ENCODE measurements around the gene NELL2. TPM values are rescaled to one million over a fixed set of nuclear protein-coding genes. Genes with fewer than 3 reads are reported as not detected.
A peak's percentile ranks its signal among the peaks of the same experiment; 100 is the strongest.

NELL2 gene
- total RNA-seq, 2 experiments from 2014 or later: 0.95 to 1.8 TPM

DNA sequence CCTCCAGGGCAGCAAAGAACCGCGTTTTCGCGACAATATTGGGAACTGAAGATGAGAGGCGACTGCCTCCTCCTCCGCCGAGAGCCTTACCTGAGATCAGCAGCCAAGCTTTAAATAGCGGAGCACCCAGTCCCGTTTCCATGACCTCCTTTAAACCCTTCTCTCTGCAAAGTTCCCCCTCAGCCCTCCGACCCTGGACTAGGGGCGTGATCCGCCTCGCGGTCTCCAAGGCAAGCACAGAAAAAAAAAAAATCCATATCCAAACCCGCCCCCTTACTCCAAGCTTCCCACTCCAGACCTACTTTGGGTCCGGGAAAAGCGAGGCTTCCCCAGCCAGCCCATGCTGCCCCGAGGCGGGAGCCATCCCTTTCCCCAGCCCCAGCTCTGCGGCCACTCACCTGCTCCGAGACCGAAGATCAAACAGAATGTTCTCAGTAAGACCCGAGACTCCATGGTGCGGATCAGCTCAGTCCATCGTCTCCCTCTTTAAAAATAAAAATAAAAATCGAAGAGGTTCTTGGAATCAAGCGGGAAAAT lies 630 bp downstream of the NELL2 start:
- ChIA-PET POLR2A (interaction anchor here (0.6 to 2.7 kb wide), 6 partner anchors 18 to 748 kb away, joined by 3 to 7 read pairs (median 3); no protein-coding TSS in a partner anchor), CTCF (ENCODE audit: unreplicated experiment) (interaction anchor here (0.5 to 1.0 kb wide), 2 partner anchors 63 to 168 kb away, joined by 3 read pairs; no protein-coding TSS in a partner anchor)
- H3K4me2 ChIP-seq (ENCODE audit: low read length): peak overlapping the region; percentile 83
- no peaks in the 10 kb centered on the region for H3K9me3 ChIP-seq (ENCODE audit: low read length)
- H2AFZ ChIP-seq (ENCODE audit: low read length): peak overlapping the region; percentile 91
- BruUV-seq (replicated peaks): no TSS peak
- intact Hi-C loops (cut with micrococcal nuclease; ENCODE audit: unreplicated experiment): loop anchor here (5.0 kb wide), 1 partner anchor 63 kb away; no protein-coding TSS in a partner anchor
- H3K36me3 ChIP-seq (ENCODE audit: insufficient read depth, low read length): no peaks in the 10 kb centered on the region
- peak; percentile 4 for DNase-seq (ENCODE audit: low spot score)
- H3K9me2 ChIP-seq (ENCODE audit: insufficient read depth, low read length): no peaks in the 10 kb centered on the region
- H4K20me1 ChIP-seq (ENCODE audit: insufficient read depth, low read length): no peaks in the 10 kb centered on the region
- H3K79me2 ChIP-seq (ENCODE audit: insufficient read depth, low read depth, low read length): no peaks in the 10 kb centered on the region
- TF ChIP-seq, protein P1, sequence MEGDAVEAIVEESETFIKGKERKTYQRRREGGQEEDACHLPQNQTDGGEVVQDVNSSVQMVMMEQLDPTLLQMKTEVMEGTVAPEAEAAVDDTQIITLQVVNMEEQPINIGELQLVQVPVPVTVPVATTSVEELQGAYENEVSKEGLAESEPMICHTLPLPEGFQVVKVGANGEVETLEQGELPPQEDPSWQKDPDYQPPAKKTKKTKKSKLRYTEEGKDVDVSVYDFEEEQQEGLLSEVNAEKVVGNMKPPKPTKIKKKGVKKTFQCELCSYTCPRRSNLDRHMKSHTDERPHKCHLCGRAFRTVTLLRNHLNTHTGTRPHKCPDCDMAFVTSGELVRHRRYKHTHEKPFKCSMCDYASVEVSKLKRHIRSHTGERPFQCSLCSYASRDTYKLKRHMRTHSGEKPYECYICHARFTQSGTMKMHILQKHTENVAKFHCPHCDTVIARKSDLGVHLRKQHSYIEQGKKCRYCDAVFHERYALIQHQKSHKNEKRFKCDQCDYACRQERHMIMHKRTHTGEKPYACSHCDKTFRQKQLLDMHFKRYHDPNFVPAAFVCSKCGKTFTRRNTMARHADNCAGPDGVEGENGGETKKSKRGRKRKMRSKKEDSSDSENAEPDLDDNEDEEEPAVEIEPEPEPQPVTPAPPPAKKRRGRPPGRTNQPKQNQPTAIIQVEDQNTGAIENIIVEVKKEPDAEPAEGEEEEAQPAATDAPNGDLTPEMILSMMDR (conservative IDR thresholded peaks at IDR 0.05; ENCODE audit: low read length): no peak
- no peak for TF ChIP-seq EZH2phosphoT487 (IDR thresholded peaks at IDR 0.05; ENCODE audit: borderline replicate concordance, low read depth, low read length)
- peaks cover 3% of the 10 kb centered on the region for H3K4me1 ChIP-seq (ENCODE audit: insufficient read depth, low read length, poor library complexity, severe bottlenecking)
- H3K4me3 ChIP-seq (ENCODE audit: low read depth, low read length, poor library complexity, severe bottlenecking): peak overlapping the region; percentile 71
- H3K27ac ChIP-seq (ENCODE audit: low read depth, low read length, poor library complexity, severe bottlenecking): no peak overlapping the region

DNA sequence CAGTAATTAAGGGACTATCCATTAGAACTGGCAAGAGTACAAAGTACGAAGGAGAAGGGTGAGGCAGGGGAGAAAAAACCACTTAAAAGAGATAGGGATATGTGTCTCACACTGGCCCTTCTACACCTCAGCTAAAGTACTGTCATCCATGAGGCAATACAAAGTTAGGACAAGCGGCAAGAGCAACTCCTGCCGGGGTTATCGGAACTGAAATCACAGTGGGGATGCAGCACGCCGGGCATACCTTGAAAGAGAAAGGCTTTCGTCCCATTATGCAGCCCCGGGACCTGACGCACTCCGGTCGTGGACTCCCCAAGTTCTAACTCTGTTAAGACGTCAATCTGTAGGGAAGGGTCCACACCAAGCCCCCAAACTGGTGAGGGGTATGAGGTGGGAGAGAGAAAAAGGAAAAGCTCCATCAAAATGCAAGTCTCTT lies 1.1 kb downstream of the NELL2 start:
- peak; percentile 18 for DNase-seq (ENCODE audit: low spot score)
- TF ChIP-seq EZH2phosphoT487 (IDR thresholded peaks at IDR 0.05; ENCODE audit: borderline replicate concordance, low read depth, low read length): no peak
- TF ChIP-seq, protein P1 (conservative IDR thresholded peaks at IDR 0.05; ENCODE audit: low read length): no peak
- CTCF ChIA-PET (ENCODE audit: unreplicated experiment): interaction anchor here (1.0 kb wide), 1 partner anchor 62 kb away, joined by 3 read pairs; no protein-coding TSS in a partner anchor
- no peaks in the 10 kb centered on the region for H4K20me1 ChIP-seq (ENCODE audit: insufficient read depth, low read length)
- peak overlapping the region; percentile 91; the same call in 1 of the 2 replicates for H2AFZ ChIP-seq (ENCODE audit: low read length)
- BruUV-seq (replicated peaks): no TSS peak
- no peaks in the 10 kb centered on the region for H3K9me3 ChIP-seq (ENCODE audit: low read length)
- no peaks in the 10 kb centered on the region for H3K9me2 ChIP-seq (ENCODE audit: insufficient read depth, low read length)
- no peaks in the 10 kb centered on the region for H3K36me3 ChIP-seq (ENCODE audit: insufficient read depth, low read length)
- no peaks in the 10 kb centered on the region for H3K79me2 ChIP-seq (ENCODE audit: insufficient read depth, low read depth, low read length)
- no peak overlapping the region for H3K27ac ChIP-seq (ENCODE audit: low read depth, low read length, poor library complexity, severe bottlenecking)
- POLR2A ChIA-PET: interaction anchor here (1.5 to 2.7 kb wide), 3 partner anchors 21 to 32 kb away, joined by 3 to 7 read pairs (median 6); no protein-coding TSS in a partner anchor
- intact Hi-C loops (cut with micrococcal nuclease; ENCODE audit: unreplicated experiment): loop anchor here (5.0 kb wide), 2 partner anchors 63 to 98 kb away; no protein-coding TSS in a partner anchor
- peak overlapping the region; percentile 71 for H3K4me3 ChIP-seq (ENCODE audit: low read depth, low read length, poor library complexity, severe bottlenecking)
- H3K4me1 ChIP-seq (ENCODE audit: insufficient read depth, low read length, poor library complexity, severe bottlenecking): peaks cover 3% of the 10 kb centered on the region
- H3K4me2 ChIP-seq (ENCODE audit: low read length): peak overlapping the region; percentile 83

DNA sequence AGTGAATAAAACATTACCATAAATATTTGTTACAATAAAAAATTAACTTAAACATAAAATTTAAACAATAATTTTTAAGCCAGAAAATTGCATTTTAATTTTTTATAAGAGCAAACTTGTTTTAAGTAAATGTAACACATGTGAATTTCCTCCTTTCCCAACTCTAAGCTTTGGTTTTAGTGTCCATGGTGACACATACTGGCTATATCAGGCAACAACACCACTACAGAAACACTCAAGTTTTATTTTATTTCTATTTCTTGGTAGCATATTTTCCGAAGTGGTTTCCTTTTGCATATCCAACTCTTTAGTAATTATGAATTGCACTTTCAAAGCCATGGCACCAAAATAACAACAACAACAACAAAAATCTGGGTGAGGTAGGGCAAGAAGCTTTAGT lies 2.2 kb downstream of the NELL2 start:
- no peaks in the 10 kb centered on the region for H3K36me3 ChIP-seq (ENCODE audit: insufficient read depth, low read length)
- no peak overlapping the region for H3K27ac ChIP-seq (ENCODE audit: low read depth, low read length, poor library complexity, severe bottlenecking)
- H3K79me2 ChIP-seq (ENCODE audit: insufficient read depth, low read depth, low read length): no peaks in the 10 kb centered on the region
- H3K4me2 ChIP-seq (ENCODE audit: low read length): peak overlapping the region; percentile 83
- DNase-seq (ENCODE audit: low spot score): peak; percentile 41
- POLR2A ChIA-PET: interaction anchor here (0.6 to 2.7 kb wide), 5 partner anchors 10 to 63 kb away, joined by 3 to 7 read pairs (median 3); no protein-coding TSS in a partner anchor
- no peak for TF ChIP-seq EZH2phosphoT487 (IDR thresholded peaks at IDR 0.05; ENCODE audit: borderline replicate concordance, low read depth, low read length)
- TF ChIP-seq, protein P1 (conservative IDR thresholded peaks at IDR 0.05; ENCODE audit: low read length): peak; percentile 80
- H3K4me1 ChIP-seq (ENCODE audit: insufficient read depth, low read length, poor library complexity, severe bottlenecking): peaks cover 3% of the 10 kb centered on the region
- no TSS peak for BruUV-seq (replicated peaks)
- H4K20me1 ChIP-seq (ENCODE audit: insufficient read depth, low read length): no peaks in the 10 kb centered on the region
- peak overlapping the region; percentile 71 for H3K4me3 ChIP-seq (ENCODE audit: low read depth, low read length, poor library complexity, severe bottlenecking)
- CTCF ChIA-PET (ENCODE audit: unreplicated experiment): interaction anchor here (0.6 kb wide), 1 partner anchor 64 kb away, joined by 3 read pairs; no protein-coding TSS in a partner anchor
- intact Hi-C loops (cut with micrococcal nuclease; ENCODE audit: unreplicated experiment): loop anchor here (5.0 kb wide), 1 partner anchor 97 kb away; no protein-coding TSS in a partner anchor
- no peak overlapping the region for H2AFZ ChIP-seq (ENCODE audit: low read length)
- H3K9me3 ChIP-seq (ENCODE audit: low read length): no peaks in the 10 kb centered on the region
- H3K9me2 ChIP-seq (ENCODE audit: insufficient read depth, low read length): no peaks in the 10 kb centered on the region

All from OCI-LY7 (cell line).